ENCODE results near the gene PCAT6. TPM values are rescaled to one million over a fixed set of nuclear protein-coding genes. Genes with fewer than 3 reads are reported as not detected.

Gene PCAT6
- total RNA-seq, 1 donor from 2014 or later, result 7.7 TPM

- DNase-seq, result no peak
- peaks cover 18% of the 10 kb centered on the region for H3K27me3 Mint-ChIP-seq (ENCODE audit: unreplicated experiment)
- TF ChIP-seq, protein P1, sequence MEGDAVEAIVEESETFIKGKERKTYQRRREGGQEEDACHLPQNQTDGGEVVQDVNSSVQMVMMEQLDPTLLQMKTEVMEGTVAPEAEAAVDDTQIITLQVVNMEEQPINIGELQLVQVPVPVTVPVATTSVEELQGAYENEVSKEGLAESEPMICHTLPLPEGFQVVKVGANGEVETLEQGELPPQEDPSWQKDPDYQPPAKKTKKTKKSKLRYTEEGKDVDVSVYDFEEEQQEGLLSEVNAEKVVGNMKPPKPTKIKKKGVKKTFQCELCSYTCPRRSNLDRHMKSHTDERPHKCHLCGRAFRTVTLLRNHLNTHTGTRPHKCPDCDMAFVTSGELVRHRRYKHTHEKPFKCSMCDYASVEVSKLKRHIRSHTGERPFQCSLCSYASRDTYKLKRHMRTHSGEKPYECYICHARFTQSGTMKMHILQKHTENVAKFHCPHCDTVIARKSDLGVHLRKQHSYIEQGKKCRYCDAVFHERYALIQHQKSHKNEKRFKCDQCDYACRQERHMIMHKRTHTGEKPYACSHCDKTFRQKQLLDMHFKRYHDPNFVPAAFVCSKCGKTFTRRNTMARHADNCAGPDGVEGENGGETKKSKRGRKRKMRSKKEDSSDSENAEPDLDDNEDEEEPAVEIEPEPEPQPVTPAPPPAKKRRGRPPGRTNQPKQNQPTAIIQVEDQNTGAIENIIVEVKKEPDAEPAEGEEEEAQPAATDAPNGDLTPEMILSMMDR (IDR thresholded peaks at IDR 0.05; ENCODE audit: partially characterized antibody, unreplicated experiment), result no peak
- H3K27ac Mint-ChIP-seq (ENCODE audit: unreplicated experiment), result peak overlapping the region; percentile 81
- H3K36me3 Mint-ChIP-seq (ENCODE audit: unreplicated experiment), result no peaks in the 10 kb centered on the region
- peaks cover 21% of the 10 kb centered on the region for H3K4me1 Mint-ChIP-seq (ENCODE audit: low read depth, unreplicated experiment)
- H3K4me3 Mint-ChIP-seq (ENCODE audit: unreplicated experiment), result peak overlapping the region; percentile 88
- H3K9me3 Mint-ChIP-seq (ENCODE audit: unreplicated experiment), result peaks cover 18% of the 10 kb centered on the region
Observed at GRCh38 chr1:202810193-202810614, 550 bp upstream of the PCAT6 start.

DNA sequence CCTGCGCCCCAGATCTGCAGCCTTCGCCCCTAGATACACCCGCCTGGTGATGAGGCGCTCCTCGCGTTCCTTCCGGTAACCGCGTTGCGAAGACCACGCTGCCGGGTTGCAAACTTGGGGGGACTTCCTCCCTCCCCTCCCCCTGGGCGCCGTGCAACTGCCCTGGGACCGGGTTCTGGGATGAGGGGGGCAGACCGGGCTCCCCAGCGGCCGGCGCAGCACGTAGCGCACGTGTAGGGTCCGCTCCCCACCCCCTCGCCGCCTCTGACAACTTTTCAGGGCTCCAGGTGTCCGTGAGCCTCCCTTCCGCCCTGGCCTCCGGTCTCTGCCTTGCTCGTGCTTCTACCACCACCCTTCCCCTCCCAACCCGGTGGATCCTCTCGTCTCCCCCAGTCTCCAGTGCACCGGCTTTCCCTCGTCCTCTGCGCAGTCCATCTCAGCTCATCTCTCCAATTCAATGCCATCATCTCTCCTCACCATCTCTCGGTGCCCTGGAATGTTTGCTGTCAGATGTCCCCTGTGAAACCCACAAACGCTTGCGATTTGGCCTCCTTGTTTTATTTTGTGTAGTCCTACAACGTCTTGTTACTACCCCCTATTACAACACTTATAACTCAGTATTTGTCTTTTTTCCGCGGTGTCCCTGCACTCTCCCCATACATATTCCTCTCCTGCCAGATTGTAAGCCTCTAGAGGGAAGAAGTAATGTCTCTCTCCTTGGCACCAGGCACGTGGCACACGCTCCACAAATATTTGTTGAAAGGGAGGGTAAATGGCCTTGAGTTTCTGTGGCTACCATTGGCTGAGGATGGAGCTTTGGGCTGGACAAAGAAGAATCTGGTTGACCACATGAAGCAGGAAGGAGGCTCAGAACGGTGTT is 782 bp downstream of the PCAT6 start:
- Mint-ChIP-seq H3K36me3 (ENCODE audit: unreplicated experiment) (no peaks in the 10 kb centered on the region), H3K4me3 (ENCODE audit: unreplicated experiment) (peak overlapping the region; percentile 98), H3K27me3 (ENCODE audit: unreplicated experiment) (peaks cover 18% of the 10 kb centered on the region), H3K4me1 (ENCODE audit: low read depth, unreplicated experiment) (peaks cover 21% of the 10 kb centered on the region), H3K9me3 (ENCODE audit: unreplicated experiment) (peaks cover 13% of the 10 kb centered on the region), H3K27ac (ENCODE audit: unreplicated experiment) (peak overlapping the region; percentile 96)
- TF ChIP-seq, protein P1 (IDR thresholded peaks at IDR 0.05; ENCODE audit: partially characterized antibody, unreplicated experiment), result no peak
- peak; percentile 44 for DNase-seq

GRCh38 chr1:202812176-202813026 is 1.6 kb downstream of the PCAT6 start:
- DNase-seq, result no peak
- Mint-ChIP-seq H3K36me3 (ENCODE audit: unreplicated experiment) (no peaks in the 10 kb centered on the region), H3K27me3 (ENCODE audit: unreplicated experiment) (peaks cover 18% of the 10 kb centered on the region), H3K4me3 (ENCODE audit: unreplicated experiment) (peak overlapping the region; percentile 98), H3K27ac (ENCODE audit: unreplicated experiment) (peak overlapping the region; percentile 86), H3K4me1 (ENCODE audit: low read depth, unreplicated experiment) (peaks cover 21% of the 10 kb centered on the region), H3K9me3 (ENCODE audit: unreplicated experiment) (peaks cover 13% of the 10 kb centered on the region)
- TF ChIP-seq, protein P1 (IDR thresholded peaks at IDR 0.05; ENCODE audit: partially characterized antibody, unreplicated experiment), result no peak

GRCh38 chr1:202815120-202815519 is 4.4 kb downstream of the PCAT6 start:
- no peak overlapping the region for H3K4me3 Mint-ChIP-seq (ENCODE audit: unreplicated experiment)
- H3K27me3 Mint-ChIP-seq (ENCODE audit: unreplicated experiment), result peaks cover 16% of the 10 kb centered on the region
- DNase-seq, result no peak
- TF ChIP-seq, protein P1 (IDR thresholded peaks at IDR 0.05; ENCODE audit: partially characterized antibody, unreplicated experiment), result no peak
- peaks cover 7% of the 10 kb centered on the region for H3K4me1 Mint-ChIP-seq (ENCODE audit: low read depth, unreplicated experiment)
- no peak overlapping the region for H3K27ac Mint-ChIP-seq (ENCODE audit: unreplicated experiment)
- H3K36me3 Mint-ChIP-seq (ENCODE audit: unreplicated experiment), result no peaks in the 10 kb centered on the region
- H3K9me3 Mint-ChIP-seq (ENCODE audit: unreplicated experiment), result peaks cover 6% of the 10 kb centered on the region
